HG02588 (cell line): ENCODE measurements around the gene MED17.
"Not testable (repeated sequence)": the region's sequence is repeated elsewhere in the genome, so short reads cannot be mapped to it uniquely, and the experiment has no call there.

Source experiments
- ATAC-seq: cut with Tn5 transposase; IDR thresholded peaks from one replicate; pipeline ENCODE4 v1.9.1; 2021; ENCODE audit warnings: mild to moderate bottlenecking, moderate library complexity; ENCODE audit not compliant: unreplicated experiment

Gene MED17

GRCh38 chr11:93784145-93784934 is at the start of gene MED17:
MED17 (plus strand) TSS chr11:93784282; CDS start chr11:93784514, 232 bp downstream.
- peak; percentile 97 for ATAC-seq

GRCh38 chr11:93734427-93735222 is 49.5 kb upstream of the MED17 start:
- no peak for ATAC-seq

GRCh38 chr11:93735627-93736026 is 48.5 kb upstream of the MED17 start:
- no peak for ATAC-seq

GRCh38 chr11:93736129-93736528 is 48.0 kb upstream of the MED17 start:
- ATAC-seq: no peak

- ATAC-seq: no peak
Observed at GRCh38 chr11:93737904-93738612, 46.0 kb upstream of the MED17 start.

- ATAC-seq: no peak
Observed at GRCh38 chr11:93738647-93739081, 45.4 kb upstream of the MED17 start.

- no peak for ATAC-seq
Observed at GRCh38 chr11:93740031-93740729, 43.9 kb upstream of the MED17 start.

GRCh38 chr11:93740730-93741093 is 43.4 kb upstream of the MED17 start:
- ATAC-seq: peak; percentile 44

GRCh38 chr11:93741094-93741881 is 42.8 kb upstream of the MED17 start, which contains the start of the genes C11orf54 and TAF1D:
C11orf54 (plus strand) TSS chr11:93741672; CDS start chr11:93747394, 5,722 bp downstream.
TAF1D (minus strand) TSS chr11:93741495; CDS start chr11:93739304, 2,191 bp downstream.
- ATAC-seq: peak; percentile 75

GRCh38 chr11:93741882-93742226 is 42.2 kb upstream of the MED17 start:
- ATAC-seq: peak; percentile 9

GRCh38 chr11:93743291-93743690 is 40.8 kb upstream of the MED17 start:
- ATAC-seq: no peak

GRCh38 chr11:93744669-93745004 is 39.4 kb upstream of the MED17 start:
- no peak for ATAC-seq

GRCh38 chr11:93745005-93745755 is 38.9 kb upstream of the MED17 start:
- ATAC-seq: not testable (repeated sequence)

- no peak for ATAC-seq
Observed at GRCh38 chr11:93746101-93746500, 38.0 kb upstream of the MED17 start.

- peak; percentile 80 for ATAC-seq
Observed at GRCh38 chr11:93747122-93747521, 37.0 kb upstream of the MED17 start.

- ATAC-seq: no peak
Observed at GRCh38 chr11:93751001-93751400, 33.1 kb upstream of the MED17 start.

GRCh38 chr11:93753241-93753640 is 30.8 kb upstream of the MED17 start:
- no peak for ATAC-seq

GRCh38 chr11:93756748-93757147 is 27.3 kb upstream of the MED17 start:
- ATAC-seq: peak; percentile 37

- ATAC-seq: no peak
Observed at GRCh38 chr11:93757301-93757700, 26.8 kb upstream of the MED17 start.
